ENCODE measurements around the gene OR2M4. TPM values are rescaled to one million over a fixed set of nuclear protein-coding genes. Genes with fewer than 3 reads are reported as not detected.

Gene OR2M4
- total RNA-seq, 1 experiment from 2014 or later: 0.11 TPM

GRCh38 chr1:248215880-248216279 lies 15.3 kb upstream of the OR2M4 start:
- BruUV-seq (replicated peaks): no TSS peak
- no peaks in the 10 kb centered on the region for H3K4me1 ChIP-seq (ENCODE audit: insufficient read depth, low read length, poor library complexity, severe bottlenecking)
- H3K27me3 ChIP-seq (replicated peaks; ENCODE audit: insufficient read depth, low read depth, low read length, poor library complexity): no peaks in the 10 kb centered on the region
- no peak for TF ChIP-seq EZH2 (IDR thresholded peaks at IDR 0.05; ENCODE audit: borderline replicate concordance, low read depth, low read length, poor library complexity, severe bottlenecking)
- TF ChIP-seq CTCF (conservative IDR thresholded peaks at IDR 0.05; ENCODE audit: low read depth, low read length): no peak
- no peak overlapping the region for H3K4me3 ChIP-seq (ENCODE audit: low read depth, low read length, poor library complexity, severe bottlenecking)
- intact Hi-C loops (cut with micrococcal nuclease; ENCODE audit: unreplicated experiment): no loop called here
- CTCF ChIA-PET: no interaction called here
- DNase-seq (ENCODE audit: low spot score): no peak
- POLR2A ChIA-PET (ENCODE audit: low non-redundant PET): no interaction called here
- H3K27ac ChIP-seq (ENCODE audit: low read depth, low read length, poor library complexity, severe bottlenecking): no peak overlapping the region
- no peaks in the 10 kb centered on the region for H3K36me3 ChIP-seq (ENCODE audit: insufficient read depth, low read length, poor library complexity, severe bottlenecking)
- peaks cover 9% of the 10 kb centered on the region for H3K9me3 ChIP-seq (ENCODE audit: low read depth, low read length, poor library complexity, severe bottlenecking)

- Histone ChIP-seq H3K27ac (ENCODE audit: low read depth, low read length, poor library complexity, severe bottlenecking) (no peak overlapping the region), H3K9me3 (ENCODE audit: low read depth, low read length, poor library complexity, severe bottlenecking) (peaks cover 28% of the 10 kb centered on the region), H3K4me3 (ENCODE audit: low read depth, low read length, poor library complexity, severe bottlenecking) (no peak overlapping the region), H3K4me1 (ENCODE audit: insufficient read depth, low read length, poor library complexity, severe bottlenecking) (no peaks in the 10 kb centered on the region), H3K27me3 (replicated peaks; ENCODE audit: insufficient read depth, low read depth, low read length, poor library complexity) (no peaks in the 10 kb centered on the region), H3K36me3 (ENCODE audit: insufficient read depth, low read length, poor library complexity, severe bottlenecking) (no peaks in the 10 kb centered on the region)
- intact Hi-C loops (cut with micrococcal nuclease; ENCODE audit: unreplicated experiment): no loop called here
- TF ChIP-seq EZH2 (IDR thresholded peaks at IDR 0.05; ENCODE audit: borderline replicate concordance, low read depth, low read length, poor library complexity, severe bottlenecking): no peak
- TF ChIP-seq CTCF (conservative IDR thresholded peaks at IDR 0.05; ENCODE audit: low read depth, low read length): no peak
- DNase-seq (ENCODE audit: low spot score): no peak
- ChIA-PET CTCF (no interaction called here), POLR2A (ENCODE audit: low non-redundant PET) (no interaction called here)
- no TSS peak for BruUV-seq (replicated peaks)
Observed at GRCh38 chr1:248225537-248225936, 5.7 kb upstream of the OR2M4 start.

GRCh38 chr1:248229360-248229908 lies 1.8 kb upstream of the OR2M4 start:
- ChIA-PET CTCF (no interaction called here), POLR2A (ENCODE audit: low non-redundant PET) (no interaction called here)
- no TSS peak for BruUV-seq (replicated peaks)
- no peak for TF ChIP-seq EZH2 (IDR thresholded peaks at IDR 0.05; ENCODE audit: borderline replicate concordance, low read depth, low read length, poor library complexity, severe bottlenecking)
- no peak for TF ChIP-seq CTCF (conservative IDR thresholded peaks at IDR 0.05; ENCODE audit: low read depth, low read length)
- Histone ChIP-seq H3K36me3 (ENCODE audit: insufficient read depth, low read length, poor library complexity, severe bottlenecking) (no peaks in the 10 kb centered on the region), H3K4me1 (ENCODE audit: insufficient read depth, low read length, poor library complexity, severe bottlenecking) (no peaks in the 10 kb centered on the region), H3K4me3 (ENCODE audit: low read depth, low read length, poor library complexity, severe bottlenecking) (no peak overlapping the region), H3K27me3 (replicated peaks; ENCODE audit: insufficient read depth, low read depth, low read length, poor library complexity) (no peaks in the 10 kb centered on the region), H3K9me3 (ENCODE audit: low read depth, low read length, poor library complexity, severe bottlenecking) (peaks cover 28% of the 10 kb centered on the region), H3K27ac (ENCODE audit: low read depth, low read length, poor library complexity, severe bottlenecking) (no peak overlapping the region)
- intact Hi-C loops (cut with micrococcal nuclease; ENCODE audit: unreplicated experiment): no loop called here
- no peak for DNase-seq (ENCODE audit: low spot score)
